ENCODE results near the gene ROBO1. TPM values are rescaled to one million over a fixed set of nuclear protein-coding genes. Genes with fewer than 3 reads are reported as not detected.

Gene ROBO1
- total RNA-seq, 1 donor from 2014 or later, result 27.1 TPM

GRCh38 chr3:79604681-79605080 is 163.1 kb downstream of the ROBO1 start:
- no peaks in the 10 kb centered on the region for H3K27me3 ChIP-seq
- no peaks in the 10 kb centered on the region for H3K36me3 ChIP-seq
- TF ChIP-seq CTCF (IDR thresholded peaks at IDR 0.05), result no peak
- intact Hi-C loops (cut with DNase I), result no loop called here
- no peak overlapping the region for H3K27ac ChIP-seq
- no peak for DNase-seq
- no peak for ATAC-seq
- H3K4me3 ChIP-seq, result no peak overlapping the region
- no peaks in the 10 kb centered on the region for H3K9me3 ChIP-seq
- H3K4me1 ChIP-seq, result no peaks in the 10 kb centered on the region

GRCh38 chr3:79602385-79602784 is 165.4 kb downstream of the ROBO1 start:
- no peak for DNase-seq
- Histone ChIP-seq H3K27me3 (no peaks in the 10 kb centered on the region), H3K27ac (no peak overlapping the region), H3K36me3 (no peaks in the 10 kb centered on the region), H3K4me1 (no peaks in the 10 kb centered on the region), H3K4me3 (no peak overlapping the region), H3K9me3 (no peaks in the 10 kb centered on the region)
- intact Hi-C loops (cut with DNase I), result no loop called here
- no peak for TF ChIP-seq CTCF (IDR thresholded peaks at IDR 0.05)
- ATAC-seq, result no peak

GRCh38 chr3:79598594-79598993 is 169.2 kb downstream of the ROBO1 start:
- Histone ChIP-seq H3K9me3 (no peaks in the 10 kb centered on the region), H3K4me1 (no peaks in the 10 kb centered on the region), H3K36me3 (no peaks in the 10 kb centered on the region), H3K27me3 (no peaks in the 10 kb centered on the region), H3K27ac (no peak overlapping the region), H3K4me3 (no peak overlapping the region)
- no peak for ATAC-seq
- intact Hi-C loops (cut with DNase I), result no loop called here
- TF ChIP-seq CTCF (IDR thresholded peaks at IDR 0.05), result no peak
- no peak for DNase-seq

GRCh38 chr3:79597709-79598108 is 170.1 kb downstream of the ROBO1 start:
- no peak for TF ChIP-seq CTCF (IDR thresholded peaks at IDR 0.05)
- Histone ChIP-seq H3K4me1 (no peaks in the 10 kb centered on the region), H3K36me3 (no peaks in the 10 kb centered on the region), H3K9me3 (no peaks in the 10 kb centered on the region), H3K27me3 (no peaks in the 10 kb centered on the region), H3K4me3 (no peak overlapping the region), H3K27ac (no peak overlapping the region)
- intact Hi-C loops (cut with DNase I), result no loop called here
- DNase-seq, result no peak
- ATAC-seq, result no peak

GRCh38 chr3:79587150-79587549 is 180.6 kb downstream of the ROBO1 start:
- Histone ChIP-seq H3K4me3 (no peak overlapping the region), H3K4me1 (no peaks in the 10 kb centered on the region), H3K27ac (no peak overlapping the region), H3K36me3 (no peaks in the 10 kb centered on the region), H3K9me3 (no peaks in the 10 kb centered on the region), H3K27me3 (no peaks in the 10 kb centered on the region)
- no peak for ATAC-seq
- intact Hi-C loops (cut with DNase I), result no loop called here
- no peak for TF ChIP-seq CTCF (IDR thresholded peaks at IDR 0.05)
- DNase-seq, result no peak

- DNase-seq, result no peak
- Histone ChIP-seq H3K27ac (no peak overlapping the region), H3K27me3 (no peaks in the 10 kb centered on the region), H3K36me3 (no peaks in the 10 kb centered on the region), H3K4me3 (no peak overlapping the region), H3K4me1 (no peaks in the 10 kb centered on the region), H3K9me3 (no peaks in the 10 kb centered on the region)
- ATAC-seq, result no peak
- no peak for TF ChIP-seq CTCF (IDR thresholded peaks at IDR 0.05)
- intact Hi-C loops (cut with DNase I), result no loop called here
Observed at GRCh38 chr3:79586232-79586631, 181.6 kb downstream of the ROBO1 start.

Measured in upper lobe of right lung (tissue), 1 donor.